ENCODE data around the gene SHISA7.

GRCh38 chr19:55383279-55384130 is 59.6 kb downstream of the SHISA7 start:
- TF ChIP-seq POLR2A (IDR thresholded peaks at IDR 0.05; ENCODE audit: low read depth) = no peak
- TF ChIP-seq, protein P1, sequence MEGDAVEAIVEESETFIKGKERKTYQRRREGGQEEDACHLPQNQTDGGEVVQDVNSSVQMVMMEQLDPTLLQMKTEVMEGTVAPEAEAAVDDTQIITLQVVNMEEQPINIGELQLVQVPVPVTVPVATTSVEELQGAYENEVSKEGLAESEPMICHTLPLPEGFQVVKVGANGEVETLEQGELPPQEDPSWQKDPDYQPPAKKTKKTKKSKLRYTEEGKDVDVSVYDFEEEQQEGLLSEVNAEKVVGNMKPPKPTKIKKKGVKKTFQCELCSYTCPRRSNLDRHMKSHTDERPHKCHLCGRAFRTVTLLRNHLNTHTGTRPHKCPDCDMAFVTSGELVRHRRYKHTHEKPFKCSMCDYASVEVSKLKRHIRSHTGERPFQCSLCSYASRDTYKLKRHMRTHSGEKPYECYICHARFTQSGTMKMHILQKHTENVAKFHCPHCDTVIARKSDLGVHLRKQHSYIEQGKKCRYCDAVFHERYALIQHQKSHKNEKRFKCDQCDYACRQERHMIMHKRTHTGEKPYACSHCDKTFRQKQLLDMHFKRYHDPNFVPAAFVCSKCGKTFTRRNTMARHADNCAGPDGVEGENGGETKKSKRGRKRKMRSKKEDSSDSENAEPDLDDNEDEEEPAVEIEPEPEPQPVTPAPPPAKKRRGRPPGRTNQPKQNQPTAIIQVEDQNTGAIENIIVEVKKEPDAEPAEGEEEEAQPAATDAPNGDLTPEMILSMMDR (IDR thresholded peaks at IDR 0.05) = peak; percentile 13 to 50 (median 38)
- no peak for TF ChIP-seq EP300 (IDR thresholded peaks at IDR 0.05)
- peak; percentile 16 to 50 for TF ChIP-seq POLR2AphosphoS5 (IDR thresholded peaks at IDR 0.05)

Data from esophagus muscularis mucosa (tissue), 4 donors.